Astrocyte of the spinal cord (primary cell): Measurements from ENCODE around the gene ENPEP.

Source experiments
- DNase-seq: peaks from one replicate; pipeline ENCODE4 v3.0.0; 2011; ENCODE audit warnings: low read depth, low spot score
- H3K4me3 ChIP-seq: 2 replicates; pipeline ENCODE4 v1.5.1; 2011; ENCODE audit warnings: low read depth, mild to moderate bottlenecking, low read length, moderate library complexity
- CTCF ChIP-seq: IDR thresholded peaks from 2 replicates; pipeline ENCODE4 v1.5.1; 2012; ENCODE audit warnings: low read depth, mild to moderate bottlenecking, low read length, inconsistent platforms
- in situ Hi-C: cut with HindIII; loops from 2 replicates; pipeline ENCODE4 v1.10.0; 2017; ENCODE audit warnings: low sequenced_read_pairs

The ENPEP gene

DNA sequence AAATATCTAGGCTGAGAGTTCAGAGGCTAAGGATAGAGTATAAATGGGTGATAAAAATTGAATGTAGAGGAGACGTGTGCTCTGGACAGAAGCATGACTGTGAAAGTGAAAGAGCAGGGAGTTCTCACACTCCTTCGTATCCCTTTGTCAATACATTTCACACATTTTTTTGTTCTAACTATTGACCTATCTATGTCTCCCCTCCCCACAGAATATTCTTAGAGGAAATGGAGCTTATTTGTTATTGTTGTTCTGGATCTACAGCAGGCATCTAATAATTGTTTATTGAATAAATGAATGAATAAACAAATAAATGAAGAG, 57.6 kb downstream of the ENPEP start:
- DNase-seq, result no peak
- no peak for TF ChIP-seq CTCF
- in situ Hi-C loops, result no loop called here
- H3K4me3 ChIP-seq, result no peak overlapping the region

DNA sequence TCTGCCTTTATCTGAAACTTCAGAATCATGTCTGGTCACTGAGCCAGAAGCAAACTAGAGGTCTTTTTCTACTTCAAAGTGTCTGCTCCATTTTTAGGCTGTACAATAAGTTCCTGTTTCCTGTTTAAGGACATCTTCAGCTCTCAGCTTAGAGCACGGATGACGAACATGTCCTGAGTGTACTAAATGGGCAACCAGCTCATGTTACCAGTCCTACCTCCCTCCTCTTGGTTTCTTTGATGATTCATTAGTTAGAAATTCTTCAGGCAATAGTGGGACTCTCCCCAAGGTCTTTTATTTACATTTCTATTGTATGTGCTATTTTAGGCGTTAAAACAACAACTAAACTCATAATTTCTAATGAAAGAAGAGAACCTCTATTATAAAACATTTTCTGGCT, 58.0 kb downstream of the ENPEP start:
- no peak overlapping the region for H3K4me3 ChIP-seq
- in situ Hi-C loops, result no loop called here
- TF ChIP-seq CTCF, result no peak
- peak; percentile 98 for DNase-seq

- in situ Hi-C loops, result no loop called here
- DNase-seq, result no peak
- TF ChIP-seq CTCF, result no peak
- no peak overlapping the region for H3K4me3 ChIP-seq
Measured at GRCh38 chr4:110540581-110540980, 64.6 kb downstream of the ENPEP start.

DNA sequence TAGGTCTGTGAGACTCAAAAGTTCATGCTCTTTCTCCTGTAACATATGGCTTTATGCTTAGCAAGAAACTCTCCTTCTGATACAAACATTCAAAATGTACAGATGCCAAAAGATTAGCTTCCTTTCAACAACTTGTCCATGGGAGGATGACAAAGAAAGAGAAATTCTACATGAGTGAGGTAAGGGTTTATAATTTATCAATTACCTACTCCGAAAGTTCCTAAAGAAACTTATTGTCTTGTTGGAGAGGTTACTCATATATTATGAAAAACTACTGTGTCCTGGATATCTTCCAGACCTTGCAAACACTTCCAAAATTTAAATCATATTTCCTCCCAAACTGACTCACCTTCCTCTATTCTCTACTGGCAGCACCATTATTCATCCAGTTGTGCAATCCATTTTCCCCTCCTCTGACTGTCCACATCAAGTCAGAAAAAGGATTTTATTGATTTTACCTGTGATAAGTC, 65.1 kb downstream of the ENPEP start:
- DNase-seq, result peak; percentile 62
- H3K4me3 ChIP-seq, result no peak overlapping the region
- in situ Hi-C loops, result no loop called here
- no peak for TF ChIP-seq CTCF

- DNase-seq, result no peak
- H3K4me3 ChIP-seq, result no peak overlapping the region
- in situ Hi-C loops, result no loop called here
- TF ChIP-seq CTCF, result no peak
Measured at GRCh38 chr4:110543577-110543976, 67.6 kb downstream of the ENPEP start.

- no peak overlapping the region for H3K4me3 ChIP-seq
- no peak for TF ChIP-seq CTCF
- DNase-seq, result no peak
- in situ Hi-C loops, result no loop called here
Measured at GRCh38 chr4:110544594-110544993, 68.6 kb downstream of the ENPEP start.

DNA sequence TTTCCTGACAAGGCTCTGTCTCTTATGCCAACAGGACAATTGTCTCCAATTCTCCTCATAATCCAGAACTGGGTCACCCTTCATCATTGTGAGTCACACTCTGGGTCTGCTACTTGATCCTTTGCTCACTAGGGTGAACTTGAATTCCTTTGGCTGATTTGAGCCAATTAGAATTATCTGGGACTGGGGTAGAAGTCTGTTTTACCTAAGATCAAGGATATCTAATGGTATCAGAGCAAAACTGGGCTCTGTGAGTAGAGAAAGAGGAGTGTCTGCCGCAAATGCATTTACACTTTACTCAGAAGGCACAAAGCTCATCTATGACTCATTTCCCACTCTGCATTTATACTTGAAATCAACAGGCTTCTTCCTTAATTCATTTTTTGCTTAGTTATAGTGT, 74.3 kb downstream of the ENPEP start:
- no peak for TF ChIP-seq CTCF
- no peak overlapping the region for H3K4me3 ChIP-seq
- DNase-seq, result peak; percentile 40
- in situ Hi-C loops, result no loop called here
